Islet precursor cell (in vitro differentiated cells): ENCODE data around the gene CRYBG2.

Experiments used
- DNase-seq: peaks from one replicate; pipeline ENCODE4 v3.0.0-alpha.2; 2018

The CRYBG2 gene

GRCh38 chr1:26279456-26280332, 74.2 kb downstream of the CRYBG2 start, which contains the start of gene SH3BGRL3:
Gene SH3BGRL3, plus strand, starts transcription at chr1:26280086. Its CDS starts 70 bp downstream, at chr1:26280156.
- peak; percentile 92 for DNase-seq

GRCh38 chr1:26278724-26279455, 75.0 kb downstream of the CRYBG2 start:
- peak; percentile 54 for DNase-seq

GRCh38 chr1:26278303-26278702, 75.6 kb downstream of the CRYBG2 start:
- DNase-seq, result no peak

- DNase-seq, result no peak
These were observed 76.2 kb downstream of the CRYBG2 start for GRCh38 chr1:26277719-26278118.

GRCh38 chr1:26277261-26277661, 76.7 kb downstream of the CRYBG2 start:
- DNase-seq, result peak; percentile 50

- no peak for DNase-seq
These were observed 77.5 kb downstream of the CRYBG2 start for GRCh38 chr1:26276432-26276838.

- peak; percentile 91 for DNase-seq
These were observed 78.1 kb downstream of the CRYBG2 start for GRCh38 chr1:26275580-26276431.

- DNase-seq, result peak; percentile 53
These were observed 79.0 kb downstream of the CRYBG2 start for GRCh38 chr1:26274801-26275425.
